Activated naive CD4-positive, alpha-beta T cell treated with anti-CD3 and anti-CD28 coated beads, Interleukin-2, amount 50 U/mL, for 24 hours (primary cell): ENCODE measurements around the gene MDC1.
"Not testable (repeated sequence)": the region's sequence is repeated elsewhere in the genome, so short reads cannot be mapped to it uniquely, and the experiment has no call there.

Experiments used
- H3K27ac Mint-ChIP-seq: one replicate; pipeline ENCODE4 v1.8.0; 2021; ENCODE audit warnings: mild to moderate bottlenecking, mixed read lengths
- H3K27me3 Mint-ChIP-seq: one replicate; pipeline ENCODE4 v1.8.0; 2021; ENCODE audit warnings: mixed read lengths
- H3K36me3 Mint-ChIP-seq: one replicate; pipeline ENCODE4 v1.8.0; 2021; ENCODE audit warnings: mixed read lengths
- H3K4me1 Mint-ChIP-seq: one replicate; pipeline ENCODE4 v1.8.0; 2021; ENCODE audit warnings: mixed read lengths
- H3K4me3 Mint-ChIP-seq: one replicate; pipeline ENCODE4 v1.8.0; 2021; ENCODE audit warnings: mild to moderate bottlenecking, mixed read lengths
- H3K9me3 Mint-ChIP-seq: one replicate; pipeline ENCODE4 v1.8.0; 2021; ENCODE audit warnings: mixed read lengths

Gene MDC1

GRCh38 chr6:30738532-30738931 is 21.5 kb upstream of the MDC1 start:
- Mint-ChIP-seq H3K4me1 (peaks cover 84% of the 10 kb centered on the region), H3K9me3 (no peaks in the 10 kb centered on the region), H3K27ac (no peak overlapping the region), H3K27me3 (no peaks in the 10 kb centered on the region), H3K36me3 (peaks cover 29% of the 10 kb centered on the region), H3K4me3 (peak overlapping the region; percentile 64)

- Mint-ChIP-seq H3K27me3 (no peaks in the 10 kb centered on the region), H3K36me3 (peaks cover 19% of the 10 kb centered on the region), H3K4me1 (peaks cover 88% of the 10 kb centered on the region), H3K9me3 (no peaks in the 10 kb centered on the region), H3K27ac (peak overlapping the region; percentile 93), H3K4me3 (peak overlapping the region; percentile 79)
Observed at GRCh38 chr6:30735668-30736314, 18.7 kb upstream of the MDC1 start.

GRCh38 chr6:30732237-30732943 is 15.3 kb upstream of the MDC1 start:
- Mint-ChIP-seq H3K27ac (no peak overlapping the region), H3K27me3 (no peaks in the 10 kb centered on the region), H3K36me3 (peaks cover 11% of the 10 kb centered on the region), H3K9me3 (no peaks in the 10 kb centered on the region), H3K4me3 (peak overlapping the region; percentile 3), H3K4me1 (peaks cover 65% of the 10 kb centered on the region)

GRCh38 chr6:30730601-30731435 is 13.7 kb upstream of the MDC1 start:
- peak overlapping the region; percentile 43 for H3K27ac Mint-ChIP-seq
- peaks cover 5% of the 10 kb centered on the region for H3K36me3 Mint-ChIP-seq
- H3K27me3 Mint-ChIP-seq: no peaks in the 10 kb centered on the region
- H3K9me3 Mint-ChIP-seq: no peaks in the 10 kb centered on the region
- peak overlapping the region; percentile 78 for H3K4me3 Mint-ChIP-seq
- H3K4me1 Mint-ChIP-seq: peaks cover 53% of the 10 kb centered on the region

- Mint-ChIP-seq H3K4me1 (peaks cover 56% of the 10 kb centered on the region), H3K4me3 (no peak overlapping the region), H3K27ac (peak overlapping the region; percentile 70), H3K36me3 (peaks cover 11% of the 10 kb centered on the region), H3K9me3 (no peaks in the 10 kb centered on the region), H3K27me3 (no peaks in the 10 kb centered on the region)
Observed at GRCh38 chr6:30727920-30728553, 11.0 kb upstream of the MDC1 start.

- H3K4me3 Mint-ChIP-seq: no peak overlapping the region
- peaks cover 17% of the 10 kb centered on the region for H3K36me3 Mint-ChIP-seq
- no peaks in the 10 kb centered on the region for H3K27me3 Mint-ChIP-seq
- H3K27ac Mint-ChIP-seq: peak overlapping the region; percentile 46
- peaks cover 51% of the 10 kb centered on the region for H3K4me1 Mint-ChIP-seq
- H3K9me3 Mint-ChIP-seq: no peaks in the 10 kb centered on the region
Observed at GRCh38 chr6:30726506-30727413, 9.7 kb upstream of the MDC1 start.

- no peak overlapping the region for H3K27ac Mint-ChIP-seq
- H3K36me3 Mint-ChIP-seq: peaks cover 20% of the 10 kb centered on the region
- H3K4me3 Mint-ChIP-seq: no peak overlapping the region
- no peaks in the 10 kb centered on the region for H3K9me3 Mint-ChIP-seq
- peaks cover 45% of the 10 kb centered on the region for H3K4me1 Mint-ChIP-seq
- H3K27me3 Mint-ChIP-seq: no peaks in the 10 kb centered on the region
Observed at GRCh38 chr6:30725713-30726505, 8.8 kb upstream of the MDC1 start.

GRCh38 chr6:30724906-30725667 is 8.0 kb upstream of the MDC1 start:
- Mint-ChIP-seq H3K27me3 (no peaks in the 10 kb centered on the region), H3K4me3 (peak overlapping the region; percentile 76), H3K36me3 (peaks cover 19% of the 10 kb centered on the region), H3K27ac (peak overlapping the region; percentile 78), H3K4me1 (peaks cover 38% of the 10 kb centered on the region), H3K9me3 (no peaks in the 10 kb centered on the region)

GRCh38 chr6:30723843-30724741 is 7.0 kb upstream of the MDC1 start:
- H3K4me1 Mint-ChIP-seq: peaks cover 43% of the 10 kb centered on the region
- H3K27ac Mint-ChIP-seq: peak overlapping the region; percentile 86
- peak overlapping the region; percentile 67 for H3K4me3 Mint-ChIP-seq
- not testable (repeated sequence) for H3K27me3 Mint-ChIP-seq, H3K9me3 Mint-ChIP-seq
- peaks cover 19% of the 10 kb centered on the region for H3K36me3 Mint-ChIP-seq

- not testable (repeated sequence) for H3K9me3 Mint-ChIP-seq, H3K27me3 Mint-ChIP-seq
- Mint-ChIP-seq H3K27ac (peak overlapping the region; percentile 95), H3K4me3 (peak overlapping the region; percentile 98), H3K36me3 (peaks cover 19% of the 10 kb centered on the region), H3K4me1 (peaks cover 45% of the 10 kb centered on the region)
Observed at GRCh38 chr6:30723159-30723842, 6.2 kb upstream of the MDC1 start.

GRCh38 chr6:30722280-30723112 is 5.4 kb upstream of the MDC1 start:
- Mint-ChIP-seq H3K36me3 (peaks cover 19% of the 10 kb centered on the region), H3K9me3 (no peaks in the 10 kb centered on the region), H3K27ac (peak overlapping the region; percentile 95), H3K4me1 (peaks cover 48% of the 10 kb centered on the region), H3K27me3 (no peaks in the 10 kb centered on the region), H3K4me3 (peak overlapping the region; percentile 98)

GRCh38 chr6:30722025-30722279 is 4.9 kb upstream of the MDC1 start:
- not testable (repeated sequence) for H3K9me3 Mint-ChIP-seq, H3K27me3 Mint-ChIP-seq
- H3K4me1 Mint-ChIP-seq: peaks cover 52% of the 10 kb centered on the region
- H3K36me3 Mint-ChIP-seq: peaks cover 21% of the 10 kb centered on the region
- peak overlapping the region; percentile 98 for H3K4me3 Mint-ChIP-seq
- peak overlapping the region; percentile 95 for H3K27ac Mint-ChIP-seq
